H1 (cell line): Measurements from ENCODE around the gene PPP3R2. TPM values are rescaled to one million over a fixed set of nuclear protein-coding genes. Genes with fewer than 3 reads are reported as not detected.

ENCODE experiments used
- CTCF ChIA-PET: fragments of 300-600 bp; sonication (Branson Sonifier 250); formaldehyde crosslinking; loops from one replicate; lab custom pipeline; 2021; ENCODE audit not compliant: partially characterized antibody; lab: Charles Lee
- POLR2A ChIA-PET: fragments of 300-600 bp; sonication (Branson Sonifier 250); formaldehyde crosslinking; loops from one replicate; lab custom pipeline; 2021; ENCODE audit warnings: inconsistent platforms; ENCODE audit not compliant: partially characterized antibody; lab: Charles Lee
- DNase-seq, 2 experiments: peaks; one replicate each; pipeline versions ENCODE4 v3.0.0 to v3.0.0-alpha.2; 2010 to 2022; ENCODE audit warnings: low spot score in 2 of 2, low read depth in 1 of 2, mixed read lengths in 1 of 2
- FAIRE-seq: peaks from 2 replicates; lab custom pipeline; 2011; peaks lifted over from hg19 to GRCh38; lab: Jason Lieb, UNC
- H2AFZ ChIP-seq: 2 replicates; pipeline ENCODE4 v1.8.1; 2012; ENCODE audit warnings: low read length, inconsistent platforms
- H2AK5ac ChIP-seq: 2 replicates; pipeline ENCODE4 v1.6.1; 2013; ENCODE audit warnings: low read depth, low read length
- H2BK120ac ChIP-seq: replicated peaks from 2 replicates; pipeline ENCODE3; 2013; ENCODE audit warnings: low read depth, low read length, inconsistent platforms
- H2BK12ac ChIP-seq: 2 replicates; pipeline ENCODE4 v1.6.1; 2013; ENCODE audit warnings: low read depth, low read length
- H2BK15ac ChIP-seq: 2 replicates; pipeline ENCODE4 v1.6.1; 2013; ENCODE audit warnings: low read length
- H2BK20ac ChIP-seq: 2 replicates; pipeline ENCODE4 v1.6.1; 2013; ENCODE audit warnings: low read length
- H2BK5ac ChIP-seq: 2 replicates; pipeline ENCODE4 v1.6.1; 2013; ENCODE audit warnings: low read depth, low read length
- H3K14ac ChIP-seq: 2 replicates; pipeline ENCODE4 v1.6.1; 2013; ENCODE audit warnings: inconsistent platforms; ENCODE audit not compliant: insufficient read length
- H3K18ac ChIP-seq: 2 replicates; pipeline ENCODE4 v1.6.1; 2013; ENCODE audit warnings: low read length; ENCODE audit errors: extremely low read depth
- H3K23ac ChIP-seq: 2 replicates; pipeline ENCODE4 v1.6.1; 2013; ENCODE audit warnings: inconsistent platforms; ENCODE audit not compliant: insufficient read length
- H3K23me2 ChIP-seq: 2 replicates; pipeline ENCODE4 v1.6.1; 2013; ENCODE audit warnings: low read depth, low read length
- H3K27ac ChIP-seq: 2 replicates; pipeline ENCODE4 v1.6.1; 2011; ENCODE audit warnings: low read depth, low read length, inconsistent platforms
- H3K27me3 ChIP-seq, 4 experiments: replicated peaks in 1 of 4; 1 replicate in 1 of 4; 2 replicates in 3 of 4; pipeline versions ENCODE4 v1.6.1 to v1.8.1; 2011 to 2013; ENCODE audit warnings: low read length in 3 of 4, mild to moderate bottlenecking in 3 of 4, inconsistent platforms in 2 of 4, mixed read lengths in 2 of 4, moderate library complexity in 1 of 4; ENCODE audit not compliant: control insufficient read depth in 3 of 4, insufficient read depth in 3 of 4; ENCODE audit errors: extremely low read depth in 1 of 4
- H3K36me3 ChIP-seq, 4 experiments: 2 replicates each; pipeline versions ENCODE4 v1.6.1 to v1.8.1; 2011 to 2013; ENCODE audit warnings: mild to moderate bottlenecking in 4 of 4, low read length in 3 of 4, moderate library complexity in 2 of 4, control low read depth in 1 of 4, inconsistent platforms in 1 of 4; ENCODE audit not compliant: insufficient read depth in 4 of 4, control insufficient read depth in 2 of 4
- H3K4ac ChIP-seq: replicated peaks from 2 replicates; pipeline ENCODE3; 2013; ENCODE audit warnings: low read length, low read depth, mixed read lengths, inconsistent platforms; ENCODE audit not compliant: insufficient read length
- H3K4me1 ChIP-seq, 4 experiments: replicated peaks in 1 of 4; 1 replicate in 1 of 4; 2 replicates in 3 of 4; pipeline versions ENCODE4 v1.6.1 to v1.8.1; 2011 to 2013; ENCODE audit warnings: low read length in 3 of 4, inconsistent platforms in 2 of 4, mixed read lengths in 1 of 4; ENCODE audit not compliant: insufficient read depth in 4 of 4, control insufficient read depth in 3 of 4
- H3K4me2 ChIP-seq, 2 experiments: 2 replicates each; pipeline versions ENCODE4 v1.6.1 to v1.8.1; 2011 to 2013; ENCODE audit warnings: low read depth in 2 of 2, low read length in 2 of 2, control low read depth in 1 of 2, inconsistent platforms in 1 of 2, mild to moderate bottlenecking in 1 of 2; ENCODE audit not compliant: insufficient read depth in 1 of 2
- H3K4me3 ChIP-seq, 4 experiments: fragments of 200-600, 300-600 bp in 1 of 4; sonication (generic), shearing (Covaris generic), sonication (Bioruptor Twin) in 1 of 4; 2 replicates each; pipeline versions ENCODE4 v1.5.1 to v1.8.1; 2011 to 2016; ENCODE audit warnings: low read length in 4 of 4, low read depth in 3 of 4, control low read depth in 2 of 4, inconsistent platforms in 2 of 4, mild to moderate bottlenecking in 2 of 4, mixed read lengths in 1 of 4, moderate library complexity in 1 of 4; ENCODE audit not compliant: insufficient read depth in 2 of 4; ENCODE audit errors: extremely low read depth in 1 of 4
- H3K56ac ChIP-seq: replicated peaks from 2 replicates; pipeline ENCODE3; 2013; ENCODE audit warnings: low read depth, mild to moderate bottlenecking, mixed read lengths, low read length, inconsistent platforms; ENCODE audit not compliant: insufficient read length
- H3K79me1 ChIP-seq: 2 replicates; pipeline ENCODE4 v1.6.1; 2013; ENCODE audit warnings: low read depth, low read length, control low read depth
- H3K79me2 ChIP-seq, 2 experiments: 2 replicates each; pipeline versions ENCODE4 v1.6.1 to v1.8.1; 2012 to 2013; ENCODE audit warnings: low read length in 2 of 2, mild to moderate bottlenecking in 2 of 2, inconsistent platforms in 1 of 2; ENCODE audit not compliant: insufficient read depth in 2 of 2, control insufficient read depth in 1 of 2
- H3K9ac ChIP-seq, 4 experiments: replicated peaks in 1 of 4; 1 replicate in 1 of 4; 2 replicates in 3 of 4; pipeline versions ENCODE4 v1.6.1 to v1.8.1; 2011 to 2013; ENCODE audit warnings: low read depth in 3 of 4, low read length in 3 of 4, control low read depth in 2 of 4, mild to moderate bottlenecking in 2 of 4, moderate library complexity in 2 of 4, inconsistent platforms in 1 of 4; ENCODE audit errors: extremely low read depth in 1 of 4
- H3K9me3 ChIP-seq, 2 experiments: 2 replicates each; pipeline versions ENCODE4 v1.6.1 to v1.8.1; 2012 to 2013; ENCODE audit warnings: mild to moderate bottlenecking in 2 of 2, moderate library complexity in 2 of 2, control low read depth in 1 of 2, inconsistent platforms in 1 of 2, low read depth in 1 of 2, low read length in 1 of 2, mixed read lengths in 1 of 2; ENCODE audit not compliant: insufficient read depth in 2 of 2
- H4K20me1 ChIP-seq, 2 experiments: replicated peaks in 1 of 2; 2 replicates each; pipeline versions ENCODE3 to v1.8.1; 2011 to 2013; ENCODE audit warnings: inconsistent platforms in 2 of 2, low read length in 2 of 2, mild to moderate bottlenecking in 1 of 2; ENCODE audit not compliant: insufficient read depth in 2 of 2, control insufficient read depth in 1 of 2
- H4K5ac ChIP-seq: 2 replicates; pipeline ENCODE4 v1.6.1; 2013; ENCODE audit warnings: low read length, low read depth, mixed read lengths, inconsistent platforms; ENCODE audit not compliant: insufficient read length
- H4K8ac ChIP-seq: 2 replicates; pipeline ENCODE4 v1.8.0; 2013; ENCODE audit warnings: mild to moderate bottlenecking, moderate library complexity, low read length, inconsistent platforms; ENCODE audit not compliant: insufficient read depth; ENCODE audit errors: extremely low read depth
- H4K91ac ChIP-seq: replicated peaks from 2 replicates; pipeline ENCODE3; 2013; ENCODE audit warnings: low read length, mixed read lengths, inconsistent platforms; ENCODE audit not compliant: insufficient read length
- CBX5 ChIP-seq: fragments of 300-800, 300-1000 bp; sonication (generic); IDR thresholded peaks from 2 replicates; pipeline ENCODE4 v1.7.1; 2016; ENCODE audit warnings: antibody characterized with exemption, low read length, low read depth
- JUND ChIP-seq: IDR thresholded peaks from 2 replicates; pipeline ENCODE4 v1.6.1; 2011; ENCODE audit warnings: mild to moderate bottlenecking, improper control_type of control experiment, low read length
- KDM1A ChIP-seq: fragments of 200-600, 300-600 bp; sonication (generic); IDR thresholded peaks from 2 replicates; pipeline ENCODE4 v1.7.1; 2016; ENCODE audit warnings: mild to moderate bottlenecking, low read length, borderline replicate concordance
- RFX5 ChIP-seq: IDR thresholded peaks from 2 replicates; pipeline ENCODE4 v1.6.1; 2011; ENCODE audit warnings: low read depth, low read length, improper control_type of control experiment, borderline replicate concordance
- TBP ChIP-seq: IDR thresholded peaks from 2 replicates; pipeline ENCODE4 v1.6.1; 2011; ENCODE audit warnings: low read depth, low read length, improper control_type of control experiment
- WGBS, 2 experiments: shearing (Covaris generic) in 1 of 2; methylation state at CpG; one replicate each; pipeline versions ENCODE4 v1.1.6 to v1.1.7; 2013 to 2015; ENCODE audit warnings: low lambda C conversion rate in 2 of 2, mixed read lengths in 2 of 2, inconsistent platforms in 1 of 2, low coverage in 1 of 2, missing lambda C conversion rate in 1 of 2; ENCODE audit not compliant: insufficient replicate concordance in 2 of 2, insufficient coverage in 1 of 2, insufficient read length in 1 of 2; ENCODE audit errors: extremely low coverage in 1 of 2, missing lambda C conversion rate in 1 of 2; 5-methylcytosine and 5-hydroxymethylcytosine counted together
- polyA plus RNA-seq, 7 experiments: library from polyadenylated mRNA; depleted of rRNA in 3 of 7; stranded (reverse) in 5 of 7; unstranded in 2 of 7; fragments of >200 nt in 5 of 7; fragments of 200-250 nt in 2 of 7; gene quantifications; 1 replicate in 5 of 7; 2 replicates in 1 of 7; 4 replicates in 1 of 7; pipeline versions ENCODE4 v1.2.1 to v1.2.3, GENCODE V29; 2011 to 2013; ENCODE audit warnings: missing spikeins in 2 of 7, mixed read lengths in 2 of 7
- total RNA-seq: library from RNA; stranded (reverse); fragmentation: NEBNext Ultra II Directional; extraction: Animal tissue kit (Norgen Biotek cat#: 25700); gene quantifications from 2 replicates; pipeline ENCODE4 v1.2.1, GENCODE V29; 2021

Gene PPP3R2
- total and polyA plus RNA-seq, 2 of the 8 experiments (the other 6 are each of a cell fraction or from before 2014, with no cell fraction given): not detected

- H3K4me2 ChIP-seq: no peak overlapping the region
- no peak overlapping the region for H3K27ac ChIP-seq
- H3K56ac ChIP-seq: no peak overlapping the region
- ChIA-PET POLR2A (interaction anchor here (1.3 kb wide), 1 partner anchor 10 kb away, joined by 4 read pairs; no protein-coding TSS in a partner anchor), CTCF (interaction anchor here (0.7 to 1.7 kb wide), 2 partner anchors 15 to 16 kb away, joined by 3 to 5 read pairs; no protein-coding TSS in a partner anchor)
- no peak overlapping the region for H3K4ac ChIP-seq
- no peak for TF ChIP-seq TBP
- TF ChIP-seq RFX5: no peak
- TF ChIP-seq KDM1A: no peak
- TF ChIP-seq JUND: no peak
- TF ChIP-seq CBX5: no peak
- H4K8ac ChIP-seq: no peak overlapping the region
- H3K4me1 ChIP-seq: no peaks in the 10 kb centered on the region
- no peaks in the 10 kb centered on the region for H3K79me2 ChIP-seq
- H3K27me3 ChIP-seq: no peaks in the 10 kb centered on the region
- no peak overlapping the region for H4K5ac ChIP-seq
- no peak overlapping the region for H2AK5ac ChIP-seq
- H4K91ac ChIP-seq: no peak overlapping the region
- no peak overlapping the region for H3K18ac ChIP-seq
- WGBS, 2 experiments: 97% methylated on average over 1 of the region's 1 CpG; no CpG with 5 or more reads in 1 of the 2 experiments
- H2BK5ac ChIP-seq: no peak overlapping the region
- no peaks in the 10 kb centered on the region for H4K20me1 ChIP-seq
- no peak overlapping the region for H3K14ac ChIP-seq
- H2BK20ac ChIP-seq: no peak overlapping the region
- H2BK15ac ChIP-seq: no peak overlapping the region
- H3K9me3 ChIP-seq: no peaks in the 10 kb centered on the region
- no peak overlapping the region for H3K23ac ChIP-seq
- no peaks in the 10 kb centered on the region for H3K36me3 ChIP-seq
- no peak overlapping the region for H2BK12ac ChIP-seq
- no peak overlapping the region for H2AFZ ChIP-seq
- no peaks in the 10 kb centered on the region for H3K23me2 ChIP-seq
- FAIRE-seq (no peak), DNase-seq (no peak)
- no peak overlapping the region for H2BK120ac ChIP-seq
- H3K9ac ChIP-seq: no peak overlapping the region
- H3K4me3 ChIP-seq: no peak overlapping the region
- no peaks in the 10 kb centered on the region for H3K79me1 ChIP-seq
Measured at GRCh38 chr9:101620452-101620851, 25.7 kb upstream of the PPP3R2 start.
